GM19455 (cell line): Measurements from ENCODE around the gene LILRA5.
"Not testable (repeated sequence)": the region's sequence is repeated elsewhere in the genome, so short reads cannot be mapped to it uniquely, and the experiment has no call there.

Experiments used
- ATAC-seq: cut with Tn5 transposase; IDR thresholded peaks from one replicate; pipeline ENCODE4 v1.9.1; 2021; ENCODE audit not compliant: unreplicated experiment

The LILRA5 gene

DNA sequence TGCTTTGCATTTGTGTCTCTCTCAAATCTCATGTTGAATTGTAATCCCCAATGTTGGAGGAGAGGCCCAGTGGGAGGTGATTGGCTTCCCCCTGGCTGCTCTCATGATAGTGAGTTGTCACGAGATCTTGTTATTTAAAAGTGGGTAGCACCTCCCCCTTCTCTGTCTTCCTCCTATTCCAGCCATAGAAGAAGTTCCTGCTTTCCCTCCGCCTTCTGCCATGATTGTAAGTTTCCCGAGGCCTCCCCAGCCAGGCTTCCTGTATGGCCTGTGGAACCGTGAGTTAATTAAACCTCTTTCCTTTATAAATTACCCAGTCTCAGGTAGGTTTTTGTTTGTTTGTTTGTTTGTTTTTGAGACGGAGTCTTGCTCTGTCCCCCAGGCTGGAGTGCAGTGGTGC lies 22.2 kb upstream of the LILRA5 start:
- no peak for ATAC-seq

- no peak for ATAC-seq
These were observed 20.8 kb upstream of the LILRA5 start for GRCh38 chr19:54333586-54334298.

DNA sequence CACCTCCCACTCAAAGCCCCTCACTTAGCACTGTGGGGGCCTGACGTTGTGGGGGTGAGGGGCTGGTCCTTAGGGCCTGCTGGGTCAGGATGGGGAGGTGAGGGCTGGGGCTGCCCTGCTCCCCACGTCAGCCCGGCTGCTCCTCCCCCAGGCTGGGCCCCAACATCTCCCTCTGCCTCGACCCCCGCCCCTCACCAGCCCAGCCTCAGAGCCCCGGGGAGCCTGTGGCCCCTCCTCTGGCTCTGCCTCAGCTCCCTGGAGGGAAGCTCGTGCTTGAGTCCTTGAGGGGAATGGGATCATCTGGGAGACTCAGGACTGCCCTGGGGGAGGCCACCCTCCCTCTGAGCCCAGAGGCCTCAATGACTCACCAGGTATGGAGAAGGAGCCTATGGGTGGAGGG lies 19.2 kb upstream of the LILRA5 start:
- ATAC-seq, result no peak

DNA sequence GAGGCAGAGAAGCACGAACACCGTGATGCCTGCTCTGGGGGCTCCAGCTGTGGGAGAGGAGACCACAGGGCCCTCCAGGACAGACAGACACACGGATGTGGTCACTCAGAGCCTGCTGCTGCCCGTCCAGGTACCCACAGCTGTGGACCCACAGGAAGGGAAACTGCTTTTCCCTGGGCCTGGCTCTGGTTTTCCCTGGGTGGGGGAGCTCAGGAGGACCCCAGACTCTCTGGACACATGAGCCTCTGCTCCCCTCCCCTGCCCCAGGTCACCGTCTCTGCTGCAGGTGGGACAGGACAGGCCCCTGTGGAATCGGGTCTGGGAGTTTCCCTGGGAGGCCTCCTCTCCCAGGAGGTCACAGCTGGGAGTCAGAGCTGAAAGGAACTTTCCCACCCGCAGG lies 18.7 kb upstream of the LILRA5 start:
- no peak for ATAC-seq

- no peak for ATAC-seq
These were observed 16.7 kb upstream of the LILRA5 start for GRCh38 chr19:54329476-54330165.

GRCh38 chr19:54328781-54329180 lies 15.8 kb upstream of the LILRA5 start:
- ATAC-seq, result not testable (repeated sequence)

- no peak for ATAC-seq
These were observed 12.7 kb upstream of the LILRA5 start for GRCh38 chr19:54325631-54326030.

DNA sequence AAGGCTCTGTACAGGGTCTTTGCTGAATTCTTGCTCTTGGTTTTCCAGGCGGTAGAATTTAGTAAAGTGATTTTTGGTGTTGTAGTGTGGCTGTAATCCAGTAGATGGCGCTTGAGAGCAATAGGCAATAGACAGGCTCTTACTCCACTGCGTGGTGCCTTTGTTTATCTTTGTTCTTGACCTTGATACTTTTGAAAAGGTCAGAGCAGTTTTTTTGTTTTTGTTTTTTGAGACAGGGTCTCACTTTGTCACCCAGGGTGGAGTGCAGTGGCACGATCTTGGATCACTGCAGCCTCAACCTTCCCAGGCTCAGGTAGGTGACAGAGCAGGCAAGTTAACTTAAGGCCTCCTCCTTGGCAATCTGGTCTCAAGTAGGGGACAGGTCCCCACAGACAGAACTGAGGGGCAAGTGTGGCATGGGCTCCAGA lies 12.2 kb upstream of the LILRA5 start:
- no peak for ATAC-seq

- ATAC-seq, result no peak
These were observed 11.1 kb upstream of the LILRA5 start for GRCh38 chr19:54324071-54324470.

- not testable (repeated sequence) for ATAC-seq
These were observed 10.0 kb upstream of the LILRA5 start for GRCh38 chr19:54322934-54323333.

GRCh38 chr19:54322295-54322694 lies 9.3 kb upstream of the LILRA5 start:
- not testable (repeated sequence) for ATAC-seq

DNA sequence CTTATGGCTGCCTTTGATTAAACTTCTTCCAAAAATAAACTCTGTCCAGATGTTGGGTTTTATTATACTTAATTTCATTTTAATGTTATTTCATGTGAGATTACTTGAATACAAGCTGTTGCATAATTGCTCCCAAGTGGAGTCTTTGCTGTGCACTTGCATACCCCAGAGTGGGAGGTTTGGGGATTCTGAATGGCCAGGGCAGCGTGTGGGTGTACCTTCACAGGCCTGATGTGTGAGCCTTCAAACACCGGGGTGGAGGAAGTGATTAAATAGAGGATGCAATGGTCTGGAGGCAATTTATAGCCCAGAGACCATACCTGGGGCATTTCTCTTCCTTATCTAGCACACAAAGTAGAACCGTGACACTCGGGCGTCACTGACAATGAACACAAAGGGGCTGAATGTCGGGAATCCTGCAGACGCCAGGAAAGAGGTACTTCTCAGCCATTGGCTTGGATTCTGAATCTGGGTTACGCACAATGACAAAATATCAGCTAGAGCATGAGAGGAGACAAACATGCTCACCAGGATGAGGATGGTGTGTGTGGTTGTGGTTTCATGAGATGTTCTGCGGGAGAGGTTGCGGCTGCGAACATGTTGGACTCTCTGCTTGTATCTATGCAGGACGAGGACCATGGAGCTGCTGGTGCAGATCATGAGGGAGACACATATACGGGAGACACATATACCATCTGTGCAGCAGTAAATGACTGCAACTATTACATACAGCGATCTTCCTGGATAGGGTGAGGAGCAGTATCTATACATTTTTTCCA lies 7.1 kb upstream of the LILRA5 start:
- ATAC-seq, result no peak

DNA sequence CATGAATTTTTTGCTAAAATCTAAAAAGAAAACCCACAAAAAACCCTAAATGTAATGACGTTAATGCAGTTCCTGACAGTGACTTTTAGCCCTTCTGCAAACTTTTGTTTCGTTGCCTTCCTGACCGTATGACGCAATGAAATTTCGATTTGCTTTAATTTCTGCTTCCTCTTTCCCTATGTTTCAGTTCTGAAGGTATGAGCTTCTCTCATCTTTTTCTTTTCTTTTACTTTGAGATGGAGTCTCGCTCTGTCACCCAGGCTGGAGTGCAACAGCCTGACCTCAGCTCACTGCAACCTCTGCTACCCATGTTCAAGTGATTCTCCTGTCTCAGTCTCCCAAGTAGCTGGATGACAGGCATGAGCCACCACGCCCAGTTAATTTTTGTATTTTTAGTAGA lies 6.1 kb upstream of the LILRA5 start:
- no peak for ATAC-seq

DNA sequence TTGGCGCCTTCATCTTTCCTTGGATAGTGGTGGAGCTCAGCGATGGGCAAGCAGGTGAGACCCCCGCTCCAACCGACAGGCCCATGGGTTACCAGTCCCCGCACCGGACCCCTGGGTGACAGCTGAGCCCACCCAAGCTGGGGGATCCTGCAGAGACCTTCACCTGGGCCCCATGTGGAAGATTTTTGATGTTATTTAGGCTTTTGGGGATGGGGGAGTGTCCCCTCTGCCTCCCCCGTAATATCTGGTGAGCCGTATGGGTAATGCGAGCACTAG lies 4.9 kb upstream of the LILRA5 start:
- no peak for ATAC-seq

DNA sequence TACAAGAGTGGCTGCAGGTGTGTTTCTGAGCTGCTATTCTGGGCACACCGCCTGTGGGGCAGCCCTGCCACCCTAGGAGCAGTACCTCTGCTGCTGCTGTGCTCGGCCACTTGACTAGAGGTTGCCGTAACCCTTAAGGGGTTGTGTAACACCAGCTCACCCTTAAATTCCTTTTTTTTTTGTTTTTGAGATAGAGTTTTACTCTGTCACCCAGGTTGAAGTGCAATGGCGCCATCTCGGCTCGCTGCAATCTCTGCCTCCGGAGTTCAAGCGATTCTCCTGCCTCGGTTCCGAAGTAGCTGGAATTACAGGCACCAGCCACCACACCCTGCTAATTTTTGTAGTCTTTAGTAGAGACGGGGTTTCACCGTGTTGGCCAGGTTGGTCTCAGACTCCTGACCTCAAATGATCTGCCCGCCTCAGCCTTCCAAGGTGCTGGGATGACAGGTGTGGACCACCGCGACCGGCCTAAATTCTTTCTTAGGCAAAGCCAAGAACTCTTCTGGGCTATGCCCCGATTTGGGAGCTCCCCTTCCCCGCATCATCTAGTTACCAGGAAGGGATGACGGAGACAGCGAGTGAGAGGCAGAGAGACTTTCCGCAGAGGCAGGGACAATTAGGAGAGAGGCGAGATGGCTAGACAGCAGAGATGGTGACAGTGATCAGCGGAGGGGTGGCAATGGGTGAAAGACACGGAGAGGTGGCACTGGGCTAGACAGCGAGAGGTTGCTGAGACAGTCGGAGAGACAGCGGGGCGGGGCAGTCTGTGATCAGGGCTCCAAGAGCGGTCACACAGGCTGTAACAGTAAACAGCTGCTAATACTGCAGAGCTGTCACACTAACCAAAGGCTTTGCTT lies 4.4 kb upstream of the LILRA5 start:
- no peak for ATAC-seq

DNA sequence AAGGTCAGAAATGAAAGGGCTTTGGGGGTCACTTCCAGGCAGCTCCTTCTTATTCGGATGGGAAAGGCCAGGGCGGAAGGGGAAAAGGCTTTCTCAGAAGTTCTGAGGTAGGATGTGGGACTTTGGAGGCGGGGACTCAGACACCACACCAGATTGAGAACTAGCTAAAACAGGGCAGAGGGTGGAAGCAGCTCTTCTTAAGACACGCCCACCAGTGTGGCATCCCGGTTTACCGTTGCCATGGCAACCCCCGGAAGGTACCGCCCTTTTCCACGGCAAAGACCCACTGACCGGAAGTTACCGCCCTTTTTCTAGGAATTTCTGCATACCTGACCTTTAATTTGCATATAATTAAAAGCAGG lies 3.8 kb upstream of the LILRA5 start:
- no peak for ATAC-seq

DNA sequence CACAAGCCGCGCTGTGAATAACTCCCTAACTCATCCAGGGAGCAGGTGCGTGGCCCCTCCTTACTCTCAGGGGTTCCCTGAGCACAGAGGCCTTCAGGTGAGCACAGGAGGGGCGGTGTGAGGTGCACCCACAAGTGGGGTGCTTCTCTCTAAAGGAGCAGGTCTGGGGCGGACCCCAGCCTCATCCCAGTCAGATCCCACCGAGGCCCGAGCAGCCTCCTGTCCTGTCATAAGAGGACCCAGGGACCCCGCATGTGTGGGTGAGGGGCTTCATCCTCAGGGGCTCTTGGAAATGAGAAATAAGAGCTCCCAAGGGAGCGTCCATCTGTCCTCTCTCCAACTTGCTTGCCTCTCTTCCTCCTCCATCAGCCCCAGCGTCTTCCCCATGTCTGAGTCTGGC lies 3.0 kb upstream of the LILRA5 start:
- ATAC-seq, result no peak

- ATAC-seq, result no peak
These were observed 955 bp downstream of the LILRA5 start for GRCh38 chr19:54312011-54312410.

- ATAC-seq, result no peak
These were observed 1.5 kb downstream of the LILRA5 start for GRCh38 chr19:54311486-54311885.

GRCh38 chr19:54310543-54310942 lies 2.4 kb downstream of the LILRA5 start:
- ATAC-seq, result no peak

DNA sequence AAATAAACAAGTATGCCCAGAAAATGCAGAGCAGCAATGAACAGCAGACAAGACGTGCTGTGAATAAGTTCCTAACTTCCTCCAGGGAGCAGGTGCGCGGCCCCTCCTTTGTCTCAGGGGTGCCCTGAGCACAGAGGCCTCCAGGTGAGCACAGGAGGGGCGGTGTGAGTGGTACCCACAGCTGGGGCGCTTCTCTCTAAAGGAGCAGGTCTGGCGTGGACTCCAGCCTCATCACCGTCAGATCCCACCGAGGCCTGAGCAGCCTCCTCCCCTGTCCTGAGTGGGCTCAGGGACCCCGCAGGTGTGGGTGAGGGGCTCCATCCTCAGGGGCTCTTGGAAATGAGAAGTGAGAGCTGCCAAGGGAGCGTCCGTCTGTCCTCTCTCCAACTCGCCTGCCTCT lies 3.2 kb downstream of the LILRA5 start:
- ATAC-seq, result no peak
